Skeletal muscle cell (primary cell): ENCODE measurements around the gene PSMG4.

ENCODE experiments used
- DNase-seq: peaks from one replicate; pipeline ENCODE4 v3.0.0-alpha.2; 2010; ENCODE audit warnings: low read depth
- H3K4me3 ChIP-seq: 2 replicates; pipeline ENCODE4 v1.5.1; 2011; ENCODE audit warnings: low read depth, mild to moderate bottlenecking, control low read depth, low read length, moderate library complexity

PSMG4 gene

DNA sequence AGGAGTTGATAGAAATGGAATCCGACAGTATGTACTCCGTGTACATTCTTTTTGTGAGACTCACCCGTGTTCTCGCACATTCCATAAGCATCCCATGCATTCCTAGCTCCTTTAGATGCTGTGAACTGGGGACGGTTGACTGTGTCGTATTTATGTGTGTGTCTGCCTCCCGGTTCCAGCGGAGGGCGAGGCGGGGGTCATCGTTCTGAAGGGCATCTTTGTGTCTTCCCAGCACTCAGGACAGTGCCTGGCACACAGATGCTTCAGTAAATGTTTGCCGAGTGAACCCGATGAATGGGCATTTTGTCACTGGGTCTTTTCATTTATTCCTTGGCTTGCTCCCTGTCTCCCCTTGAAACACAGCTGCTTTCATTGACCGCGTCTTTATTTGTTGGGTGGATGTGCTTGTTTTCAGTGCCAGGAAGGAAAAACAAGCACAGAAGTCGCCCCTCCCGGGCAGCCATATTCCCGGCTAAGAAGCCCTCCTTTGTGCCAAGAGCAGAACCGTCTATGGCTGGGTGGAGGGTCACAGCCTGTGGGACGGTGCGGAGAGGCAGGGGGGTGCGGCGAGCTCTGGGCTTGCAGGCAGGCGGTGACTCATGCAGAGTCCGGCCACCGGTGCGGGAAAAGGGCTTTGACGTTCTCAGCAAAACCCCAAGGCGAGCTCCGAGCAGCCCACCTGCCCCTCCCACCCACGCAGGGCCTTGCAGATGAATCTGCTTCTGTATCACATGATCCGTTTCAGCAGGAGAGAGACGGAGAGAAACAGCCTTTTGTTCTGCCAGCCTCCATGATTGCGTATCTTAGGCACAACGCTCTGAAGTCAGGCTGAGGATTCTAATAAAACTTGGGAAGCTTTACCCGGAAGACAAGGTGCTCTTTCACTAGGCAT is 11.2 kb upstream of the PSMG4 start:
- peak; percentile 89 for DNase-seq
- peak overlapping the region; percentile 36 for H3K4me3 ChIP-seq

- DNase-seq = no peak
- H3K4me3 ChIP-seq = no peak overlapping the region
Observed at GRCh38 chr6:3249821-3250220, 8.9 kb upstream of the PSMG4 start.

GRCh38 chr6:3250231-3250675 is 8.5 kb upstream of the PSMG4 start:
- H3K4me3 ChIP-seq = no peak overlapping the region
- no peak for DNase-seq

GRCh38 chr6:3251462-3252314 is 7.1 kb upstream of the PSMG4 start:
- peak; percentile 40 for DNase-seq
- H3K4me3 ChIP-seq = no peak overlapping the region

- no peak overlapping the region for H3K4me3 ChIP-seq
- DNase-seq = no peak
Observed at GRCh38 chr6:3252369-3252768, 6.4 kb upstream of the PSMG4 start.

DNA sequence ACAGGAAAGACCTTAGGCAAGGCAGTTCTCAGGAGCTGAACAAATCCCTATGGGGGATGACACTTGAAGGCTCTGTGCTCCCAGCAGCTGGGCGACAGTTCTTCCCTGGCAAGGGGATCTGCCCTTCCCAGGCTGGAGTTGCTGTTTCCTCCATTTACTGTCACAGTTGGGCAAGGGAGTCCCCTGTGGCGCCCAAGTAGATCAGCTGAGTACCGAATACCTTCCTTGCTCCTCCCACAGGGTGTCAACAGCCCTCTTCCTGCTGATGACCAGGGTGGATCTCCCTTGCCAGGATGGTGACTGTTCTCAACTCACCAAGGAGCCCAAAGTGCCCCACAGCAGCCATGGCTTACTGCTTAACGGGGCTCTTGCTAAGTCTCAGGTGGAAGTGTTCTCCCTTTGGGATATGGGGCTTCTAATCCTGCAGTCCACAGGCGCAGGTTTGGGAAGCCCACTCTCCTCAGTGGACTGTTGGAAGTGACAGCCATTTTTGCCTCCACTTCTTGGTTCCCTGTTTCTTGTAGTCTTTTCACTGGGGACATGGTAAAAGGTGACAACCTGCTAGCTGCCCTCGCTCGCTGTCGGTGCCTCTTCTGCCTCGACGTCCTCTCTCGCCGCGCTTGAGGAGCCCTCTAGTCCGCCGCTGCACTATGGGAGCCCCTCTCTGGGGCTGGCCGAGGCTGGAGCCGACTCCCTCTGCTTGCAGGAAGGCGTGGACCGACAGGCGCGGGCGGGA is 5.7 kb upstream of the PSMG4 start:
- H3K4me3 ChIP-seq = no peak overlapping the region
- DNase-seq = no peak

DNA sequence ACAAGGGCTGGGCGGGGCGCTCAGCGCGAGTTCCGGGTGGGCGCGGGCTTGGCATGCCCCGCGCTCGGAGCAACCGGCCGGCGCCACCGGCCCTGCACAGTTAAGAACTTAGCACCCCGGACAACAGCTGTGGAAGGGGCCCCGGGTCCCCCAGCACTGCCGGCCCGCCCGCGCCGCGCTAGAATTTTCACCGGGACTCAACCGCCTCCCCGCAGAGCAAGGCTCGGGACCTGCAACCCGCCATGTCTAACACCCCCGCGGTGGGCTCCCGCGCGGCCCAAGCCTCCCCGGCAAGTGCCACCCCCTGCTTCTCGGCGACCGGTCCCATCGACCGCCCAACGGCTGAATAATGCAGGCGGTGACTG is 5.2 kb upstream of the PSMG4 start:
- H3K4me3 ChIP-seq = no peak overlapping the region
- no peak for DNase-seq

DNA sequence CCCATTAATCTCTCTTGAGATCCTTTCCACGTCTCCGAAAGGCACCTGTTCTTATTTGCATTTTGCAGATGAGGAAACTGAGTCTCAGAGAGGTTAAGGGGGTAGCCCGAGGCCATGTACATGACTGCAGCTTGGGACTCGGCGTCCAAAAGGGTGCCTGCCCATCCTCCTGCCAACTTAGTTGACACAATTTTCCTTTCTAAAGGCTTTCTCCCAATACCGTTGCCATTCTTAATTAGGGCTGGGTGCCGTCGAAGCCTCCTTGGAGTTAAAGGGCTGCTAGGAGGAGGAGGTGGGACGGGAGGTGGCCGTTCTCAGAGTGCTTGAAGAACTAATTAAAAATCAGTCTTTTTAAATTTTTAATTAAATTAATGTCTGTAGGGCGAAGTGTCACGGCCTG is 546 bp upstream of the PSMG4 start:
- peak overlapping the region; percentile 91 for H3K4me3 ChIP-seq
- DNase-seq = no peak

GRCh38 chr6:3259491-3259958 is 778 bp downstream of the PSMG4 start:
- no peak for DNase-seq

GRCh38 chr6:3260296-3260695 is 1.5 kb downstream of the PSMG4 start:
- no peak for DNase-seq
- H3K4me3 ChIP-seq = no peak overlapping the region

More at GRCh38 chr6:3259491-3259958, 778 bp downstream of the PSMG4 start:
- peak overlapping the region; percentile 91 for H3K4me3 ChIP-seq

DNA sequence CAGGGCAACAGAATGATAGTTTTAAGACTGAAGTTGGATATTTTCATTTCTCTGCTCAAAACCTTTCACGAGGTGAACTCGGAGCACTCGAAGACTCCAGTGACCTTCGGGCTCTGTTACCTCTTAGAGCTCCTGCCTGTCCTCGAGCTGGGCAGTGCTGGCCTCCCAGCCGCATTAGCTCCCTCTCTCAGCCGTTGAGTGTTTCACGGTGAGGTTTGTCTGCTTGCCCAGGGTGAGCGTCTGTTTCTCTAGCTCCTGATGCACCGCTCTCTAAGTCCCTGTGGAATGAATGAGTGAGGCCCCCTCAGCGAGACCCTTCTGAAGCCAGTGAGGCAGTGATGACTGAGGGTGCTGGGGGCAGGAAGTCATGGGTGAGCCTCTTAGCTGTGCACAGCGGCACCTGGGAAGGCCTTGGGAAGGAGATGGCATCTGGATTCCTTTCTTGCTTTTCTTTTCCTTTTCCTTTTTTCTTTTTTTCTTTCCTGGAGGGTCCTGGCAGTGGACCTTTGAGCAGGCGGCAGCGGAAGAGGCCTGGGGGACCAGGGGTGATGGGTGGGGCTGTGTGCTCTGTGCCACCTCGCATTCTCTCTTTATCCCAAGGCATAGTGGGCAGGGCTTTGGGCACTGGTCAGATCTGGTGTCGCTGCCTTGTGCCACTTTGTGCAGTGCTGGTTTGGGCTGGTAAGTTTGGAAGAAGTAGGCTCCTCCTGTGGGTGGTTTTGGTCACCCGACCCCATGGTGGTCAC is 2.2 kb downstream of the PSMG4 start:
- no peak overlapping the region for H3K4me3 ChIP-seq
- DNase-seq = no peak

DNA sequence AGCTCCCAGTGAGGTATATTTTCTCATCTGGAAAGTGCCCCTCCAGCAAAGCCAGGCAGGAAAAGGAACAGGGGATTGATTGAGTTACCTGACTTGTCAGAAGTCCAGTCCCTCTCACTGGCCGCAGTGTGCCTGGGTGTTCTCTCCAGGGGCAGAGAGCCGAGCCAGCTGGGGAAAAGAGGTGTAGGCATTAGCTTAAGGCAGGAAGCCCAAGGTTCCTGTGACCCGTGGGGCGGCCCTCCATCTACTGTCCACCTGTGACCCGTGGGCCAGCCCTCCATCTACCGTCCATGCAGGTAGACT is 2.7 kb downstream of the PSMG4 start:
- no peak overlapping the region for H3K4me3 ChIP-seq
- no peak for DNase-seq

- DNase-seq = no peak
- H3K4me3 ChIP-seq = no peak overlapping the region
Observed at GRCh38 chr6:3261921-3262320, 3.2 kb downstream of the PSMG4 start.

GRCh38 chr6:3263096-3263495 is 4.3 kb downstream of the PSMG4 start:
- H3K4me3 ChIP-seq = no peak overlapping the region
- DNase-seq = no peak

- no peak overlapping the region for H3K4me3 ChIP-seq
- DNase-seq = no peak
Observed at GRCh38 chr6:3264356-3264755, 5.6 kb downstream of the PSMG4 start.

DNA sequence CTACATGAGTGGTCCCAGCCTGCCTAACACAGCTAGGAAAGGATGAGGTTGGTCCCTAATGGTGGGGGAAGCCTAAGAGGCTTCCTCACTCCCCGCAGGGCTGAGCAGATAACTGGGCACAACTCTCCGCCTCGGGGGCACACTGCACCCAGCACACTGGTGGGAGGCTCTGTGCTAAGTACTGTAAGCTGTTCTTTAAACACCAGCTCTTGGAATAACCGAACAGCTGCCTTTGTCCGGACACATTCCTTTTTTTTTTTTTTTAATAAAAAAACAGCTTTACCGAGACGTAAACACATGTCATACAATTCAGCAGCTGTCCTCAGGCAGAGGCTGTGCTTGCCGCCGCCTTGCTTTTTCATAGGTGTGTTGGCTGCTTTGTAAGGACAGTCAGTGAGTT is 6.9 kb downstream of the PSMG4 start:
- DNase-seq = no peak
- no peak overlapping the region for H3K4me3 ChIP-seq

DNA sequence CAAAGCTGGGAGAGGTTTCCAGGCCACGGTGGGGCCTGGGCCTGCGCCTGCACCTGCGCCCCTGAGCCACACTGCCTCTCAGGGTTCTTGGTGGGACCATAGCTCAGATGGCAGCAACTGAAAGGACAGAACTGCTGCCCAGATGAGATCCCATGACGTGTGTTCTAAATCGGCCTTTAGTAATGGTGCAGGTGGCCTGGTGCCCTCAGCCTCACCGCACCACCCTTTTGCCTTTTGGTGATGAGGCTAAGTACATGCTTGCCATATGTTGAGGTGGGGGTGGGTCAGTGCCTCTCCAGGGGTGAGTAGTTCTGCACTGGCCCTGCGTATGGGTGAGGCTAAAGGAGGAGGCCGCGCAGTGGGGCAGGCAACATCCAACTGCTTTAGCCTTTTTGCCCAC is 7.4 kb downstream of the PSMG4 start:
- no peak for DNase-seq
- no peak overlapping the region for H3K4me3 ChIP-seq

DNA sequence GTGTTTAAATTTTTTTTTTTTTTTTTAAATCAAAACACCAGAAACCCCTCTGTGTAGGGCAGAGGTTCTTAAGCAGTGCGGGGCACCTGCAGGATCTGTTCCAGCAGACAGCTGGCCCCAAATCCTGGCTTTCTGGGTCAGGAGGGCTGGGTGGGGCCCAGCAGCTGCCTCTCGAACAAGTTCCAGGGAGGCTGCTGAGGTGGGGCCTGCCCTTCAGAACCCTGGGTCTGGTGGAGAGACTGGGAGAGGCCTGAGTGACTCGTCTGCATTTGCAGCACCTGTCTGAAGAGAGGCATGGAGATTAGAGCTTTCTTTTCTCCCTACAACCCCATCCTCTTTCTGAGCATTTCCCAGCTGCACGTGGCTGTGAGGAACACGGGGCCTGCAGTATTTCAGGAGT is 8.4 kb downstream of the PSMG4 start:
- DNase-seq = no peak
- H3K4me3 ChIP-seq = no peak overlapping the region

- H3K4me3 ChIP-seq = no peak overlapping the region
- DNase-seq = no peak
Observed at GRCh38 chr6:3268680-3269079, 9.9 kb downstream of the PSMG4 start.
